AG04449 (cell line): ENCODE results near the gene CREG1.

Experiments
- CTCF ChIA-PET: fragments of 350-600 bp; formaldehyde crosslinking; extraction: SDS; loops from one replicate; lab custom pipeline; 2021; ENCODE audit warnings: antibody characterized with exemption; lab: Yijun Ruan, JAX
- POLR2A ChIA-PET: fragments of 400-600, 350-600 bp; formaldehyde crosslinking; extraction: SDS; loops from one replicate; lab custom pipeline; 2020; ENCODE audit warnings: antibody characterized with exemption, inconsistent platforms; lab: Yijun Ruan, JAX
- DNase-seq: peaks from one replicate; pipeline ENCODE4 v3.0.0-alpha.2; 2010; ENCODE audit warnings: low read depth, low spot score
- H3K4me3 ChIP-seq: 2 replicates; pipeline ENCODE4 v1.5.1; 2011; ENCODE audit warnings: low read depth, mild to moderate bottlenecking, control low read depth, low read length
- TF ChIP-seq, protein P1 (sequence below): IDR thresholded peaks from one replicate; pipeline ENCODE4 v1.5.1; 2011; ENCODE audit warnings: mild to moderate bottlenecking, moderate library complexity, low read length, control low read depth, inconsistent platforms; ENCODE audit not compliant: insufficient read depth; ENCODE audit errors: missing control alignments

CREG1 gene

GRCh38 chr1:167567663-167568062 is 14.1 kb upstream of the CREG1 start:
- CTCF ChIA-PET, result interaction anchor here (13.0 kb wide), 1 partner anchor 11 kb away, joined by 103 read pairs; the partner anchor contains the start of gene CREG1
- POLR2A ChIA-PET, result no interaction called here
- no peak overlapping the region for H3K4me3 ChIP-seq
- TF ChIP-seq, protein P1, sequence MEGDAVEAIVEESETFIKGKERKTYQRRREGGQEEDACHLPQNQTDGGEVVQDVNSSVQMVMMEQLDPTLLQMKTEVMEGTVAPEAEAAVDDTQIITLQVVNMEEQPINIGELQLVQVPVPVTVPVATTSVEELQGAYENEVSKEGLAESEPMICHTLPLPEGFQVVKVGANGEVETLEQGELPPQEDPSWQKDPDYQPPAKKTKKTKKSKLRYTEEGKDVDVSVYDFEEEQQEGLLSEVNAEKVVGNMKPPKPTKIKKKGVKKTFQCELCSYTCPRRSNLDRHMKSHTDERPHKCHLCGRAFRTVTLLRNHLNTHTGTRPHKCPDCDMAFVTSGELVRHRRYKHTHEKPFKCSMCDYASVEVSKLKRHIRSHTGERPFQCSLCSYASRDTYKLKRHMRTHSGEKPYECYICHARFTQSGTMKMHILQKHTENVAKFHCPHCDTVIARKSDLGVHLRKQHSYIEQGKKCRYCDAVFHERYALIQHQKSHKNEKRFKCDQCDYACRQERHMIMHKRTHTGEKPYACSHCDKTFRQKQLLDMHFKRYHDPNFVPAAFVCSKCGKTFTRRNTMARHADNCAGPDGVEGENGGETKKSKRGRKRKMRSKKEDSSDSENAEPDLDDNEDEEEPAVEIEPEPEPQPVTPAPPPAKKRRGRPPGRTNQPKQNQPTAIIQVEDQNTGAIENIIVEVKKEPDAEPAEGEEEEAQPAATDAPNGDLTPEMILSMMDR, result no peak
- no peak for DNase-seq

GRCh38 chr1:167566766-167567165 is 13.2 kb upstream of the CREG1 start:
- ChIA-PET POLR2A (no interaction called here), CTCF (interaction anchor here (0.6 to 13.0 kb wide), 2 partner anchors 10 to 681 kb away, joined by 3 to 103 read pairs; partner anchors contain the start of gene CREG1)
- TF ChIP-seq, protein P1, result no peak
- H3K4me3 ChIP-seq, result no peak overlapping the region
- no peak for DNase-seq

- H3K4me3 ChIP-seq, result no peak overlapping the region
- ChIA-PET POLR2A (no interaction called here), CTCF (interaction anchor here (1.6 to 13.0 kb wide), 3 partner anchors 10 to 33 kb away, joined by 4 to 103 read pairs (median 15); partner anchors contain the start of gene CREG1)
- TF ChIP-seq, protein P1, result no peak
- DNase-seq, result no peak
These were observed 12.4 kb upstream of the CREG1 start for GRCh38 chr1:167565922-167566321.

DNA sequence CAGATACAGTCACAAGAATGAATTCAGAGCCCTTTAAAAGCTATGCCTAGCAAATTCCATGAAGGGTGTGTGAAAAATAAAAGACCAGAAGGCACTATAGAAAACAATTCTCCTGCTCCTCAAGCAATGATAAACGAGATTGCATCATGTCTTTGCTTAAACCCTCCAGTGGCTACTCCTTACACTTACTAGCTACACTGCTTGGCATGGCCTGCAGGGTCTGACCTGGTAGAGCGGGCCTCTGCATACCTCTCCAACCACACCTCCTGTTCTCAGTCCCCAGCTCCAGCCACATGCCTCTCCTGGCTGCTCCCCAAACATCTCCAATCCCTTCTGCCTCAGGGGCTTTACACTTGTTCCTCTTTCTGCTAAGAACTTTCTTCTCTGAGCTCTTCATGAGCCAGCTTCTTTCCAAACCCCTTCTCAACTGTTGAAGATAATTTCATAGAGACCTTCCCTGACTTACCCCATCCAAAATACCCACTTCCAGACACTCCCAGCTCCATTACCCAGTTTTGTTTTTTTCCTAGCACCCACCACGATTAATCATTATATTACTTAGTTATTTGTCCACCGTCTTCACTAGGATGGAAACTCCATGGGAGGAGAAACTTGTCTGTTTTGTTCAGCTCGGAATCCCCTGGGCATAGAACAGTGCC is 11.2 kb upstream of the CREG1 start:
- CTCF ChIA-PET, result interaction anchor here (1.1 to 13.0 kb wide), 10 partner anchors 8 to 344 kb away, joined by 3 to 103 read pairs (median 4); partner anchors contain the start of gene CREG1
- POLR2A ChIA-PET, result no interaction called here

GRCh38 chr1:167563579-167564246 is 10.2 kb upstream of the CREG1 start:
- TF ChIP-seq, protein P1, result no peak
- CTCF ChIA-PET, result interaction anchor here (1.1 to 13.0 kb wide), 10 partner anchors 7 to 343 kb away, joined by 3 to 103 read pairs (median 4); partner anchors contain the start of gene CREG1
- DNase-seq, result no peak
- H3K4me3 ChIP-seq, result no peak overlapping the region
- POLR2A ChIA-PET, result no interaction called here

More for the DNA sequence above, 11.2 kb upstream of the CREG1 start:
- H3K4me3 ChIP-seq, result no peak overlapping the region
- TF ChIP-seq, protein P1, result no peak
- DNase-seq, result no peak

DNA sequence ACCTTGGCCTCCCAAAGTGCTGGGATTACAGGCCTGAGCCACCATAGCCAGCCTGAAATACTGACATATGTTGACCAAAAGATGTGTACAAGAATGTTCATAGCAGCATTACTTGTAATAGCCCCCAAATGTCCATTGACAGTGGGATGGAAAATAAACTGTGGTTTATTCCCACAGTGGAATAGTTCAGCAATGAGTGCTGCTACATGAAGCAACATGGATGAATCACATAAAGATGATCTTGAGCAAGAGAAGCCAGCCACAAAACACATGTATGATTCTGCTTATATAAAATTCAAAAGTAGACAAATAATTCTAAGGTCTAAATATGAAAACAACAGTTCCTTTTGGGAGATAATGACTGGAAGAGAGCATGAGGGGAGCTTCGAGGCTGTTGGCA is 9.1 kb upstream of the CREG1 start:
- TF ChIP-seq, protein P1, result no peak
- ChIA-PET POLR2A (no interaction called here), CTCF (interaction anchor here (2.0 to 13.0 kb wide), 3 partner anchors 6 to 125 kb away, joined by 5 to 103 read pairs (median 12); partner anchors contain the start of gene CREG1)
- DNase-seq, result no peak
- no peak overlapping the region for H3K4me3 ChIP-seq
